Activated T-helper 9 cell treated with anti-CD3 and anti-CD28 coated beads, Interleukin-2, amount 50 U/mL, for 16 hours (primary cell): ENCODE data around the gene AARS2.
"Not testable (repeated sequence)": the region's sequence is repeated elsewhere in the genome, so short reads cannot be mapped to it uniquely, and the experiment has no call there.

Experiments used
- DNase-seq: peaks from one replicate; pipeline ENCODE4 v3.0.0-alpha.2; 2020; ENCODE audit warnings: low read depth

The AARS2 gene

GRCh38 chr6:44312901-44313788 lies at the start of gene AARS2:
TSS of gene AARS2 (minus strand) at chr6:44313347. CDS start at chr6:44313323, 24 bp downstream.
- DNase-seq = peak; percentile 88

DNA sequence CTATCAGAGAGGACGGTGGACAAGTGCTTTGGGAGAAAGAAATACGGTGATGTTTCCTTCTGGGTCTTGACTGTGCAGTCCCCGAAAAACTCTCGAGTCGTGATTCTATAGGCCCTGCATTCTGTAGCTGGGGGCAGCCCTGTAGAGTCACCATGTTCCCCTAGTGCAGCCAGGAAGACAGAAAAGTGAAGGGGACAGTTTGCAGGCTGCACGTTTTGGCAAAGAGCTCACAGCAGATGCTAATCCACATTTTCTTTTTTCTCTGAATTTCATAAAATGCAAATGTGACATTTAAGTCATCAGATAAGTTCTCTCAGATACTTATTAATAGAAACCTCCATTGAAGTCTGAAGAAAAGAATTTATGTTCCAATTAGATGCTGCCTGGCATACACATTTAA lies 48.8 kb upstream of the AARS2 start:
- DNase-seq = no peak

GRCh38 chr6:44359973-44360372 lies 46.8 kb upstream of the AARS2 start:
- no peak for DNase-seq

- DNase-seq = no peak
Measured at GRCh38 chr6:44356487-44356886, 43.3 kb upstream of the AARS2 start.

DNA sequence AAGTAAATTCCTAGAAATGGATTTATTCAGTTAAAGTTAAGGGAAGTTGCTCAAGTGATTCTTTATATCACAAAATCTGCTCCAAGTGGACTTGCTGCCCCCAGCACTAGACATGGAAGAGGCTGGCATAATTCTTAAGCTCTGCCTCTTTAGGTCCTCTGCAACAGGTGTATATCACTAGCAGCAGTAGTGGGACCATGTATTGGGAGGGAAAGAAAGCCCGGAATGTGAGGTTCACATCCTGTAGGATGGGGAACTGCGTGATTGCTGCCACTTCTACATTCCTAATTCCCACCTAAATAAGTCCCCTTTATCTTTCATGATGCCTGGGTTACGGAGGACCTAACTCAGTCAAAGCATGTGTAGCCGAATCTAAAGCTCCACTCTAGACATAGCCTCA lies 42.5 kb upstream of the AARS2 start:
- DNase-seq = no peak

DNA sequence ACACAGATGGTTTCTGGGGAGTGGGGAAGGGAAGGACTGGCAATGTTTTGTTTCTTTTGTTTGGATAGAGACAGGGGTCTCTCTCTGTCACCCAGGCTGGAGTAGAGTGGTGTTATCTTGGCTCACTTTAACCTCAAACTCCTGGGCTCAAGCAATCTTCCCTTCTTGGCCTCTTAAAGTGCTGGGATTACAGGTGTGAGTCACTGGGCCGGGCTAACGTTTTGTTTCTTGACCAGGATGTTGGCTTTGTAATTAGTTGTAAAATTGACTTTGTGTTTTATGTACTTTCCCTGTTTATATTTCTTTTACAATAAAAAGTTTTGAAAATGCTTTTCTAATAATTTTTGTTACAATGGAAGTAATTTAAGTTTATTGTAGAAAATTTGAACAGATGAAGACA lies 40.2 kb upstream of the AARS2 start:
- no peak for DNase-seq

GRCh38 chr6:44352259-44352658 lies 39.1 kb upstream of the AARS2 start:
- no peak for DNase-seq

- not testable (repeated sequence) for DNase-seq
Measured at GRCh38 chr6:44350650-44350994, 37.5 kb upstream of the AARS2 start.

DNA sequence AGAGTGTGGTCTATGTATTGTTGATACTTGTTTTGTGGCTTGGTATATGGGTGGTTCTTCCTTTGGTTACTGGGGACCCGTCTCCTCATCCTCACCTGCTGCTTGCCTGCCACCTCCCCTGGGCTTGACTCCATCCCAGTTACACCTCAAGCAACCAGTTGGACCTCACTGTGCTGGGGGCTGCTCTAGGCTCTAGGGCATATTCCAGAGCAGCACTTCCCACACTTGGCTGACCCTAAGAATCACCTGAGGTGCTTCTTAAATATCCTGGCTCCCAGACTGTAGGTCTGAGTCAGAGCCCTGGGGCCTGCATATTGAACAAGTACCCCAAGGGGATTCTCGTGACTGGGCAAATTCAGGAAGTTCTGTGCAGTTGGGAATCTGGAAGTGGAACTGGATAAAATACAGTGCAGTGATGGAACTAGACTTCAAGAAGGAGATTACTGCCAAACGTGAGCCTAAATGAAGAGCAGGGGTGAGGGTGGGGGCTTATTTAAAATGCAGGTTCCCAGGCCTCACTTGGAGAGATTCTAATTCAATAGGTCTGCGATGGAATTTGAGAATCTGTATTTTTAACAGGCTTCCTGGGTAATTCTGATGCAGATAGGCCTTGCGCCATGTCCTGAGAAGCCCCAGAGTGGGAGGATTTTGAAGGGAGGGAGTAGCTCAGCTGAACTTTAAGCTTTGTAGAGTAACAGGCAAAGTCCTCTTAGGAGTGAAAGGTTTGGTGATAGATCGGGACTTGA lies 36.9 kb upstream of the AARS2 start:
- DNase-seq = no peak

DNA sequence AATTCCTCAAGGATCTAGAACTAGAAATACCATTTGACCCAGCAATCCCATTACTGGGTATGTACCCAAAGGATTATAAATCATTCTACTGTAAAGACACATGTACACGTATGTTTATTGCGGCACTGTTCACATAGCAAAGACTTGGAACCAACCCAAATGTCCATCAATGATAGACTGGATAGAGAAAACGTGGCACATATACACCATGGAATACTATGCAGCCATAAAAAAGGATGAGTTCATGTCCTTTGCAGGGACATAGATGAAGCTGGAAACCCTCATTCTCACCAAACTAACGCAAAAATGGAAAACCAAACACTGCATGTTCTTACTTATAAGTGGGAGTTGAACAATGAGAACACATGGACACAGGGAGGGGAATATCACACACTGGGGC lies 33.7 kb upstream of the AARS2 start:
- DNase-seq = not testable (repeated sequence)

GRCh38 chr6:44342489-44342888 lies 29.3 kb upstream of the AARS2 start, which contains the start of gene SPATS1:
TSS of gene SPATS1 (plus strand) at chr6:44342650. CDS start at chr6:44343096, 446 bp downstream.
- no peak for DNase-seq

DNA sequence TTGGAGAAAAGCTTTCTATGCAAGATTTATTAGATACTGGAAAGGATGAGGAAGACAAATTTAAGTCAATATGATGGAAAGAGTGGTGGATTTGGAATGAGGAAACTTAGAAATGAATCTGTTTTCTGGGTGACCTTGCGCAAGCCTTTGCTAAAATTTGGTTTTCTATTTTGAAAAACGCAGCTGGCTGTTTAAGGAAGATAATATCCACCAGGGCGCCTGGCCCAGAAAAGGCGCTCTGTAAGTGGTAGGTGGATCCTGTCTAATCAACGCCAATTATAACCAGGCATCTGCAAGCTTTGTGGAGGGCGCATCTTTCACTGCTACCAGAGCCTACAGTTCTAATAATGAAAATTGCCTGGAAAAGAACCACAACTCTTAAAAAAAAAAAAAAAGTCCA lies 28.9 kb upstream of the AARS2 start:
- no peak for DNase-seq

DNA sequence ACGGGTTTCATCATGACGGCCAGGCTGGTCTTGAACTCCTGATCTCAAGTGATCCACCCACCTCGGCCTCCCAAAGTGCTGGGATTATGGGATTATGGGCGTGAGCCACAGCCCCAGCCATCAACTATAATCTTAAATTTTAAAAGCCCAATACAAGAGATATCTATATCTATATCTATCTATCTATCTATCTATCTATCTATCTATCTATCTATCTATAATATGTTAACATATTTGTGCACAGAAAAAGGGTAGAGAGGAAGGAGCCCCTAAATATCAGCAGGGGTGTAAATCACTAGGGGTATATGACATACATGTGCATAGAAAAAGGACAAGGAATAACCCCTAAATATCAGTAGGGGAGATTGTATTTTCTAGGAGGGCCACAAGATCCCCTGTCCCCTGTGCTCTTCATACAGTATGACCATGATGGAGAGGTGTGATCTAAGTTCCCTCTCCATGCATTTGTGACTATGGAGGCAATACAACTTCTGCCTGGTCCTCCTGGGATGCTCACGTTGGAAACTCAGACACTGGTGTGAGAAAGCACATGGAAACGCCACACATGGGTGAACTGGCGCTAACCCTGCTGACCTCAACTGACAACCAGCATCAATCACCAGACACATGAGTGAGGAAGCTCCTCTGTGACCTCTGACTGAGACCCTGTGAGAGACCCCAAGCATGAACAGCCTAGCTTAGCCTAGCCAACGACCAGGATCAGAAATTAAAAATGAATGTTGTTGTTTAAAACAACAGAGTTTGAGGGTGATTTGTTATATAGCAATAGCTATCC lies 28.1 kb upstream of the AARS2 start:
- no peak for DNase-seq

GRCh38 chr6:44339763-44340625 lies 26.8 kb upstream of the AARS2 start:
- no peak for DNase-seq

DNA sequence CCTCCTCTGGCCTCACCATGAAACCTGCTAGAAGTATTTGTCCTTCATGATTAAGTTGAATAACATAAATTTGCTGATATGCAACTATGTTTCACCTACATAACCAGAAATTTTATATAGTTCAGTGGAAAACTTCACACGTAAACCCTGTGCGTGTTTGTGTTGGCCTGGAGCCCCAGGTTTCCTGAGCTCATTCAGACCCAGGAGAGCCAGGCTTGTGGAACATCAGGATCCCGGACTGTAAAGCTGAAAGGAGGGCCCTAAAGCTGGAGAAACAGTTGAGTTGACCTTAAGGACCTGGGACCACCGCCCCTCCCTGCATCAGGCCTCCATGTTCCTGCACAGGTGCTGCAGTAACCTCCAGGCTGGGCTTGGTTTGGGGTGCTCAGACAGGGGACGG lies 26.2 kb upstream of the AARS2 start:
- DNase-seq = no peak

DNA sequence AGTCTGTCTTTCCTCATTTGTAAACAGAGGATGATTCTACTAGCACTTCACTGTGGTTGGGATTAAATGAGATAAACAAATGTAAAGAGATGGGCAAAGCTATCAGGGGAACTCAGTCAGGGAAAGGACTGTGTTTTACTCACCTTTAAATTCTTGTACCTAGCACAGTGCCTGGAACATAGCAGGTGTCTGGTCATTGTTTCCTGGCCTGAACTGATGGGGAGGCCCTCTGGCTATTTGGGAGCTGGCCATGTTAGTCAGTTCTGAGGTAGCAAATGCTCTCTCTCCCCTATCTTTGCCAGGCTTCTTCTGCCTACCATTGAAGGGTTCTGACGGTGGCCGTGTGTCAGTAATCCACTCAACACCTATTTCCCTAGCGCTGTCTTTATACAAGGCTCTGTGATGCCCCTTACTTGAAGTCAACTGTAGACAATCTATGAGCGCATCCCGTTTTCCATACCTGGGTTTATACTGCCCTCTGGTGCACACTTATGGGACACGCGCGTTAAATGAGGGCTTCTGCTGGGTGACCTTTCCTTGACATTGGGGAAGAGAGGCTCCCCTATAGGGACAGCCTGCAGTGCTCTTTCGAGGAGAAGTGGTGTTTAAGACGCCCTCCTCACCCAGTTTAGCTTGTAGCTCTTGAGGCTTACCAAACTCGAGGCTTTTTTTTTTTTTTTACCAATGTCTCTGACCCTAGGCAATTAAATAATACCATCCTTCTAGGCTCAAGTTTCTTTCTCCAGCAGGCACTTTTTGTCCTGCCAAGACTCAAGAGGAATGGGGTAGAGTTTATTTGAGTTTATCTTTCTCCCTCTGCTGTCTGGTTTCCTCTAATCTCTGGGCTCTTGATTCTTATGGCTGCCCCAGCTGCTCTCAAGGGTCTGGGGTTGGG lies 25.3 kb upstream of the AARS2 start:
- peak; percentile 45 for DNase-seq

- DNase-seq = no peak
Measured at GRCh38 chr6:44335631-44336030, 22.5 kb upstream of the AARS2 start.

DNA sequence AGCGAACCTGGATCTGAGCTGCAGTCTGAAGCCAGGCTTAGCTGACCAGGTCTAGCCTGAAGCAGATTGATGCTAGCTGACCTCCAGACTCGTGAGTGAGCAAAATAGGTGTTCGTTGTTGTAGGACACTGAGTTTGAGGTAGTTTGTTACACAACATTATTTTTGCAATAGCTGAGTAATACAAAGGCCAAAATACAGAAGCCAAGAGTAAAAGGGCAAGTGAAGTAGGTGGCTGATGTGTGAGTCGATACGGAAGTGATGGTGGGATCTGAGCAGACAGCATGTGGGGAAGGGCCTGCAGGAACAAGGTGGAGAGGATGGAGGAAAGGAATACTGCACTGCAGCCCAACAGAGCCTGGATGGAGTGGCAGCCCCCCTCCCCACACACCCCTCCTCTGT lies 20.8 kb upstream of the AARS2 start:
- DNase-seq = no peak

- DNase-seq = no peak
Measured at GRCh38 chr6:44333273-44333919, 20.2 kb upstream of the AARS2 start.

DNA sequence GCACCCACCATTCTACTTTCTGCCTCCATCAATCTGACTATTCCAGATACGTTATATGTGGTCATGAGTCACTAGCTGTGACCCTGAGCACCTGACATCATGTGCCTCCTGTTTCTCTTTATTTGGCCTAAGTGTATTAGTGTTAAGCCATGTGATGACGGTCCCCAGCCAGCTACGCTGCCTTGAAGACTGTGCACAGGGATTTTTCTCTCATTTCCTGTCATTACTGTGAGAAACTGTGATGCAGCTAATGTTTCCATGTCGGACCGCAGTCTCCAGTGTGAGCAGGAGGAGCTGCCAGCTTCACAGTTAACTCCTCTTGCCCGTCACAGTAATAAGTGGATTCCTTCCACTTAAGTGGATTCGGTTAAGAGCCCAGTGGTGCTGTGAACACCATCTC lies 19.4 kb upstream of the AARS2 start:
- DNase-seq = no peak
